Stimulated activated CD4-positive, alpha-beta T cell treated with anti-CD3 and anti-CD28 coated beads, TNF-alpha, amount 100 ng/mL, for 48 hours (primary cell): ENCODE results near the gene PGGHG.
"Not testable (repeated sequence)": the region's sequence is repeated elsewhere in the genome, so short reads cannot be mapped to it uniquely, and the experiment has no call there.

Experiments
- DNase-seq, 3 donors: peaks; one replicate each; pipeline ENCODE4 v3.0.0-alpha.2; 2020; ENCODE audit warnings: low read depth in 3 of 3

The PGGHG gene

DNA sequence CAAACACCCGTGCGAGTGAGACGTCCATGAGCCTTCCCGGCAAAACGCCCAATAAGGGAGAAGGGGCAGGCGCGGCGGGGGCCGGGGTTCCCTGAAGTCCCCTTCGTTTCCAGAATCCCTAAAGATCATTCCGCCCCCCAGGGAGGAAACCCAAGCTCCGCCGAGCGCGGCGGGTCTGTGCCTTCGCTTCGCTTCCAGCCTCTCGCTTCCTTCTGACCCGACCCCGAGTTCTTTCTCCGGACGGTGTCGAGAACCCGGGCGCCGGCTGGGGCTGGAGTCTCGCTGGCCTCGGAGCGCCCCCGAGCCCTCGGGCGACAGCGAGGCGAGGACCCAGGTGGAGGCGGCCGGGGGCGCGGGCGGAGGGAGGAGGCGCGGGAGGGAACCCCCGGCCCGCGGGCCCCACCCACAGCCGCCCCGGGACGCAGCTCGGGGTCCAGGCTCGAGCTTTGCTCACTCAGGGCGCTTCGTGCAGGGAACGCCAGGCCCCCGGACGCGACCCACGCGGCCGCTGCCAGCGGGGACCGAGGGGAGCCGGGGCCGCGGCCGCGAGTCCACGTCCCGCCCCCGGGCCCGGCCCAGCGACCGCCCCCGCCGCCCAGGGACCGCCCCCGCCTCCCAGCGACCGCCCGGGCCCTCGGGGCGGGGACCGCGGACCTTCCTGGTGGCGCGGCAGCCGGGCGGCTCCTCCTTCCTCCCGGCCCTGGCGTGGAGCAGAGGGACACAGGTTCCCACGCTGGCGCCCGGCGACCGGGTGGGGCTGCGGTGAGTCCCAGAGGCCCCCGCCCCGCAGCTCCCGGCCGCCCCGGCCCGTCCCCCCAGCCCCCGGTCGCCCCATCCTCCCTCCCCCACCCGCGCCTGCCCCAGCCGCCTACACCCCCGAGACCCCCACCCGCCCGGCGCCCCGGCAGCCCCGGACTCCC is at the start of gene PGGHG:
Gene PGGHG (plus strand): TSS at position 649 of the 920 bp plus-strand sequence. CDS start 691 bp downstream, outside the sequence.
- DNase-seq = no peak

DNA sequence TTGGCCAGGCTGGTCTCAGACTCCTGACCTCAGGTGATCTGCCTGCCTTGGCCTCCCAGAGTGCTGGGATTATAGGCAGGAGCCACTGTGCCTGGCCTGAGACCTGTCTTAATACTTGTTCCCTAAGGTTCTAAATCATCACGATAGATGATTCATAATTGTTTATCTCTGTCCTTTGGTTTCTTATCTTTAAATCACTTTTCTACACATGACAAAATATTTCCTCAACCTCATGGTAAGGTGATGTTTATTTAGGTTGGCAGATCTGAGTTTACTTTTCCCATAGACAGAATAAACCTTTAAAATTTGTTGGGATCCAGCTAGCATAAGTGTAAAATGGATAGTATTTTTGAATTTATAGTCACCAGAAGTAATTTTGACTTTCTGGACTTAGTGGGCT is 48.6 kb upstream of the PGGHG start:
- no peak for DNase-seq

DNA sequence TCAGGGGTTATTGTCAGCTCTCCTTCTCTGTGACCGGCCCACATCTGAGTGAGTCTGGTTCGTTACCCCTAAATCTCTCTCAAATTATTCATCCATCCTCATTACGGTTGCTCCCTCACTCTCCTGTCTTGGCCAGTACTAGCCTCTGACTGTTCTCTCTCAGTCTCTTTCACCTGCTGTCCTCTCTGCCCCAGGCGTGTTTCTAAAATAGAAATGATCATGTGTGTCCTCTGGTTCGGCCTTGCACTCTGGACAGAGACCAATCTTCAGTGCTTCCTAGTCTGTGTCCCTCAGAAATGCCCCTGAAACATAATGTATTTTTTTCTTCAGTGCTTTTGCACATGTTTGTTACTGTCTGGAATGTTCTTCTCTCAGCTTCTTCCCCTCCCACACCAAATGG is 47.3 kb upstream of the PGGHG start:
- DNase-seq = no peak

DNA sequence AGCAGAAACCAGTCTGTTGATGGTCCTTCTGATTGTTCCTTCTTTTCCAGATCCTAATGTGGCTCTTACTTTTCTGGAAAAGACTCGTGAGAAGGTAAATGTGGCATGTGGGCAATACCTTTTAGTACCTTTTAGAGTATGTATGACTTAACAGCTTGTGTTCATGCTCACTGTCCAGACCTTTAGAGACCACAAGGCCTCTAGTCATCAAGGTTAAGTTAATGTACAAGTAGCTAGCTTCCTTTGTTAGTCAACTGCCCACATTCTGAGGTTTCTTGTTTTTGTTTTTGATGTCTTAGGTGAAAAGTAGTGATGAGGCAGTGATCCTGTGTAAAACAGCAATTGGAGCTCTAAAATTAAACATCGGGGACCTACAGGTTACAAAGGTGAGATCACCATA is 44.5 kb upstream of the PGGHG start:
- DNase-seq = no peak

DNA sequence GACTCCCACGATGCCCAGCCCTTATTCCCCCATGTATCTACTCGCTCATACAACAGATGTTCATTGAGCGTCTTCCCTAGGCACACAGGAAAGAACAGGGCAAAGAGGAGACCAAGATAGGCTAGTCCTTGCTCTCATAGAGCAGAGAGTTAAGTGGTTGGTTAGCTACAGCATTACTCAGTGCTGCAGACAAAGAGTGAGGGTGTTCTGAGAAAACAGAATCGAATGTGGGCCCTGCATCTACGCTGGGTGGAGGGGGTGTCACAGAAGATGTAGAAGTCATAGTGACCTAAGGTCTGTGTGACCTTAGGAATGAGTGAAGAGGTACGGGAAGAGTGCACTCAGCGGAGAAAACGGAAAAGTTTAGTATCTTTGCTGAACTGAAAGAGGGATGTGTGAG is 39.9 kb upstream of the PGGHG start:
- no peak for DNase-seq

DNA sequence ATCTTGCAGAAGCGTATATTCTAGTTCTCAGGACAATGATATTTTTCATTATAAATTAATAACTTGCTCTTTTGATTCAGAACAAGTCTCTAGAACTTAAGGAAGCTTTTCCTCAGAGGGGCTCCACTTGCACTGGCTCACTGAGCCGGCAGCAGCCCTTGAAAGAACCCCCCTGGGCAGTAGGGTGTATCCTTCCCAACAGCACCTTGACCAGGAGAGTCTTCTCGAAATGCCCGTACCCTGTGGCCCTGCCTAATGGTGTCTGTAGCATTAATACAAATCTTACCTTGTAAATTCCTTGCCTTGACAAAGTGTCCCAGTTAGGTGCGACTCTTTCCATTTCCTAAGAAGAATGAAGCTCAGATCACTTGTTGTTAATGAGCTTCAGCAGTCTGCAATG is 38.7 kb upstream of the PGGHG start:
- DNase-seq = no peak

DNA sequence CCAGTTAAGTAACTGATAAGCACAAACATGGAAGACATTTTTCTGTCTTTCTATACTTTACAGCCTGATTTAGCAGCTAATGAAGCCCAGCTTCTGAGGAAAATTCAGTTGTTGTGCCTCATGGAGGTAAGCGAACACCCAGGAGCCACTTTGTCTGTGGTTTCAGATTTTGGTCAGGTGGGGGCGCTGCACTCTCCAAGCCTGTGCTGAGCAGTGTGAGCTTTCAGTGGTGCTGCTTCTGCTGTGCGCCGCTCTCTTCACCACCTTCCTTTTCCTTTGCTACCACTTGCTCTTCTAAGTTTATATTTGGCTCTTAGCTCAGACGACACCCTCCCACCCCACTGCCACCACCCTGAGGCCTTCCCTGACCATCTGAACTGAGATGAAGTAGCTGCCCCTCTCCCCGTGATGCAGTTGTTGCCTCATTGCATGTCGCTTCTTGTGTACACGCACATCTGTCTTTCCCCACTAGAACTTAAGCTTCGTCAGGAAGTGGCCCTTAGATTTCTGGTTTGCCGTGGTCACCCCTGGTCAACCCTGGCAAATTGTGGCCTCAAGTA is 38.1 kb upstream of the PGGHG start:
- peak in 2 of 3 donors; percentile 59 to 64 for DNase-seq

DNA sequence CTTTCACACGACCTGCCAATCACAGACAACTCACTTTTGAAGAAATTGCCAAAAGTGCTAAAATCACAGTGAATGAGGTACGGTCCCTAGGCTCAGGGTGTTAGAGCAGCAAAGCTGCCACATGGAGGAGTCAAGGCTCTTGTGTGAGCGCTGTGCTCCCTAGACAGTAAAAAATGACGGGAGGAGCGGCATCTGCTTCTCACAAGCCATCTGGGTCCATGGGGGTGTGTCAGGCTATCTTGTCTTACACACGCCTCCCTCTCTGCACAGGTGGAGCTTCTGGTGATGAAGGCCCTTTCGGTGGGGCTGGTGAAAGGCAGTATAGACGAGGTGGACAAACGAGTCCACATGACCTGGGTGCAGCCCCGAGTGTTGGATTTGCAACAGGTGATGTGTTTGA is 37.4 kb upstream of the PGGHG start:
- DNase-seq = no peak

DNA sequence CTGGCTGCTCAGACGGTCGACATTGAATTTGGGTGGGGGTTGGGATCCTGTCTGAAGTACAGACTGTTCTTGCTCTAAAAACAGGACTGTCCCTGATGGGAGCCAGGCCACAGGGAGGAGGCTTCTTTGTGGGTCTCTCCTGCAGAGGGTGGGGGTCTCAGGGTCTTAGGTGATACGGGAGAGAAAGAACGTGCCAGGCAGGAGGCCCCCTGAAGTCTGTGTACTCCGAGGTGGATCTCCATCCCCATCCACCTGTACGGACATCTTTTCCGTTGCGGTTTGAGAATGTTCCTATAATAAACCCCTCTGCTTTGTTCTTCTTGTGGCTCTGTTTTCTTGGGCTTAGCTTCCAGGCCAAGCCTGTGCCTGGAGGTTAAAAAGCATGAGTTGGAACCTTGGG is 36.3 kb upstream of the PGGHG start:
- DNase-seq = no peak

DNA sequence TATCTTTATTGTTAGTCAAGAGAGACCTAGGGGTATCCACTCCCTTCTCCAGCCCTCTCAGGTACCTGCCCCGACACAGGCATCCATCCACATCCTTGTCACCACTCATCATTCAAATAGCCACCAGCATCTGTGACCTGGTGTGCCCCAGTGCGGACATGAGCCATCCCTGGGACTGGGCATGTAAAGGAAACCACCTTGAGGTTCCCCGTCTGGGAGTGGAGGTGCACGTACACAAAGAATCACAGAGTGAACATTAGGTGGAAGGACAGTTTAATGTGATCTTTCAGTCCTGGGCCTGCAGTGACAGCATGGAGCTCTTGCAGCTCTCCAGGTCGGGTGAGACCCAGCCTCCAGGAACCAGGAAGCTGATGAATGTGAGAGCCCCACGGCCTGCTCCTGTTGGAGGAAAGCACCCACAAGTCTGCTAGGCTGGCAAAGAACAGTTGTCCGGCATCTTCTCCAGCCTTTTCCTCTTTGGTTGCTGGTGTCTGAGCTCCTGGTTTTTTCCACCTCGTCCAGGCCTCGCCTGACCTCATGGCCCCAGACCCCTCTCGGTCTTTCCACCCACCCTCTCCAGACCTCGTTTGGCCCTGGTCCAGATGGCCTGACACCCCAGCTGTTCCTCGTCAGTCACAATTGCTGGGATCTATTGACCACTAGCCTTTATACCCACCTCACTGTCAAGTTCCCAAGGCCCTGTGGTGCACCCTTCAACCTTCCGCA is 35.6 kb upstream of the PGGHG start:
- no peak for DNase-seq

DNA sequence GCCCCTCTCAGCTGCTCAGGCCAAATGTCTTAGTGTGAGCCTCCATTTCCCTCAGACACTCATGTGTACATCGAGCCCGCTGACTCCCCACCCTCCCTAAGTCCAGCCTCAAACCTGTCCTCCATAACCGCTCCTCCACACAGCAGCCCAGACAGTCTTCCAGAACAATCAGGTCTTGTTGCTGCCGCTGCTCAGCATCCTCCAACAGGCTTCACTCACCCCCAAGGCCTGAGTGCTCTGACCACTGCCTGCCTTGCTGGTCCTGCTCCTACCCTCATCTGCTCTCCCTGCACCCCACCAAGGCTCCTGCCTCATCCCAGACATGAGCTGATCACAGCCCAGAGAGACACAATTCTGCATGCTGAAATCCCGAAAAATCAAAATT is 35.0 kb upstream of the PGGHG start:
- DNase-seq = no peak

DNA sequence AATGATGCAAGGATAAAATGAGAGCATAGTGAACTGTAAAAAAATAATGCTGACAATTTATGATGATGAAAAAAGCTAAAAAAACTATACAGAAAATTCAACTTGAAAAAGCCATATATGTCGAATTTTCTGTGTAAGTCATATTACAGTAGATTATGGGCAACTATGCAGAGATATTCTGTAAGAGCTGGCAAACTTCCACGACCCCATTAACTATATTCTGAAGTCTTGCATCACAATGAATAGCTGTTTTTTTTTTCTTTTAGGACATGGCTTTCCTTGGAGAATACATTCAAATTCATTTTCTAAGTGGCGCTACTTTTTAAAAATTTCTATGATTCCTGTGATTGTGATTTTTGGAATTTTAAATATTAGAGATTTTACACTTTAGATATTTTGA is 33.8 kb upstream of the PGGHG start:
- DNase-seq = no peak

DNA sequence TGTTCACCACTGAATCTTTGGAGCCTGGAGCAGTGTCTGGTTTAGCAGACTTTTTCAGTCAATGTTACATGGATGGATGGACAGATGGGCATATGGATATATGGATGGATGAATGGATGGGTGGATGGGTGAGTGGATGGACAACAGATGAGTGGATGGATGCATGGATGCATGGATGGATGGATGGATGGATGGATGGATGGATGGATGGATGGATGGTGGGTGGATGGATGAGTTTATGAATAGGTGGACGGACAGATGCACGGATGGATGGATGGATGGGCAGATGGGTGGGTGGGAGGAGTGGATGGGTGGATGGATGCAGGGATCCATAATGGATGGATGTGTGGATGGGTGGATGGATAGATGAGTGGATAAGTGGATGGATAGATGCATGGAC is 33.1 kb upstream of the PGGHG start:
- DNase-seq = no peak

DNA sequence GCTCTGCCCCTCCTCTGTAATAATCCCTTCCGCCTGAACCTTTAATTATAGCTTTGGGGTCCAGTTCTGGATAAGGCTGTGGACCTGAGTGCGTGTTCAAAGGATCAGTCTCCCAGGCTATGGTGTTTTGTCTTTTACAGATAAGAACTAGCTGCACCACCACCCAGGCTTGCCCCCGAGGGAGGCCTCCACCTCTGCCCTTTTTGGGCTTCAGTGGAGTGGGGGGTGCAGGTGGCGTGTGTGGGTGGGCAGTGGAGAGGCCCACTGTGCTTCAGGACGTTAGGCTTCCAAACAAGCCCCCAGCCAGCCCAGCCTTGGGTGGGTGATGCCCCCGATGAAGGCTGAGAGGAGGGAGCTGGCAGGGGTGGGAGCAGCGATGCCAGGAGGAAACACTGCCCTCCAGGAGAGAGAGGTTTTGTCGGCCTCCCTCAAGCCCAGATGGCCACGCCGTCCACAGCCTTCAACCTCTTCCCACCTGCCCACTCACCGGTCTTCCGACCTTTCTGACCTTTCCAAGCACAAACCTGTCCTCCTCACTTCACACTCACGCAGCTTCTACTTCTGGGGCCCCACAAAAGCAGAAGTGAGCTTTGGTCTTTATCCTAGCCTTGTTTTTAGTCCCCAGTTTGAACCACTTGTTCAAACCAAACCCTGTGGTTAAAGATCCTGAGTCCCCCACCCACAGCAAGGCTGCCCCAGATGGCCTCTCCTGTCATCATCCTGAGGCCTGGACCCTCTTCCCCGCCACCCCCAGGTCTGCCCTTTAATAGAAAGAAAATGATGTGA is 31.8 kb upstream of the PGGHG start:
- no peak for DNase-seq

DNA sequence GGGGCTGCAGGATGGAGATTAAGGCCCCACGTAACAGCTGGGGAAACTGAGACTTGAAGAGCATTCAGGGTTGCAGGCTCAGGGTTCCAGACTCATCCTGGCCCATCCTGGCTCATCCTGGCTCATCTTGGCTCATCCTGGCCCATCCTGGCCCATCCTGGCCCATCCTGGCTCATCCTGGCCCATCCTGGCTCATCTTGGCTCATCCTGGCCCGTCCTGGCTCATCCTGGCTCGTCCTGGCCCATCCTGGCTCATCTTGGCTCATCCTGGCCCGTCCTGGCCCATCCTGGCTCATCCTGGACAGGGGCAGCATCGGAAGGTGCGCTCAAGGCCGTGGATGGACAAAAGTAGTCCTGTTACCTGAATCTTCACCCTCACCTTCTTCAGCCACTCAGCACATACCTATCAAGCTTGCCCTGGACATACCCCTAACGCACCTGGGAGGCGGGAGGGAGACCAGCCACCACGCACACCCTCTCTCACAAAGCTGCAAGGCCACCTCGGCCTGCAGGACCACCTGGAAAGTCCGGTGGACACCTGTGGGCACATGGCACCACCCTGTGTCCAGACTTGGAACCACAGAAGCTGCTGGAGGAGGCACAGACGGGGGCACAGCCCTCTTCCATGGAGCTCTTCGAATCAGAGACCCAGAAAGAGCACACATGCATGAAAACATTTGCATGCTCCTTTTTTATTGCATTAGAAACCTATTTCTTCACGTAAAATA is 31.0 kb upstream of the PGGHG start:
- DNase-seq = no peak

DNA sequence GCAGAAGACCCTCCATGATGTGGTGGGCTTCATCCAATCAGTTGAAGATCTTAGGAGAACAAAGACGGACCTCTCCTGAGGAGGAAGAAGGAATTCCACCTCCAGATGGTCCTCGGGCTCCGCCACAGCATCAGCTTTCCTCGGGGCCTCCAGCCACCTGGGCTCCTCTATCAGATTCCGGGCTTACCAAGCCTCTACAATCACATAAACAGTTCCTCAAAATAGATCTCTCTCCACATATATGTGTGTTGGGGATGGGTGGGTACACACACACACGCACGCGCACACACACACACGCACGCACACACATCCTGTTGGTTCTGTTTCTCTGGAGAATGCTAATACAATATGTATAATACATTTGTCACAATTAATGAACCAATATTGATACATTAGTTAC is 29.5 kb upstream of the PGGHG start:
- DNase-seq = no peak

DNA sequence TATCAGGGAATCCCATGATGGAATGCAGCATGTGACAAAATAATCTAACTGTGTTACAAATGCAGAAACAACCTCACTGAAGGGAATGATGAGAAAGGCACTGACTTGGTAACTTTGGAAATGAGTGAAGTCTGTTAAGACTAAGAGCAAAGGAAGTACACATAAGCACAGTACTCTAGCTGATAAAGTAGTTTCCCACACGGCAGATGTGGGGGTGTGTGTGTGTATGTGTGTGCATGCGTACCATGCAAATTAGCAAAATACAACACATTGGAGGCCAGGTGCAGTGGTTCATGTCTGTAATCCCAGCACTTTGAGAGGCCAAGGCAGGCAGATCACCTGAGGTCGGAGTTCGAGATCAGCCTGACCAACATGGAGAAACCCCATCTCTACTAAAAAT is 27.3 kb upstream of the PGGHG start:
- no peak for DNase-seq

DNA sequence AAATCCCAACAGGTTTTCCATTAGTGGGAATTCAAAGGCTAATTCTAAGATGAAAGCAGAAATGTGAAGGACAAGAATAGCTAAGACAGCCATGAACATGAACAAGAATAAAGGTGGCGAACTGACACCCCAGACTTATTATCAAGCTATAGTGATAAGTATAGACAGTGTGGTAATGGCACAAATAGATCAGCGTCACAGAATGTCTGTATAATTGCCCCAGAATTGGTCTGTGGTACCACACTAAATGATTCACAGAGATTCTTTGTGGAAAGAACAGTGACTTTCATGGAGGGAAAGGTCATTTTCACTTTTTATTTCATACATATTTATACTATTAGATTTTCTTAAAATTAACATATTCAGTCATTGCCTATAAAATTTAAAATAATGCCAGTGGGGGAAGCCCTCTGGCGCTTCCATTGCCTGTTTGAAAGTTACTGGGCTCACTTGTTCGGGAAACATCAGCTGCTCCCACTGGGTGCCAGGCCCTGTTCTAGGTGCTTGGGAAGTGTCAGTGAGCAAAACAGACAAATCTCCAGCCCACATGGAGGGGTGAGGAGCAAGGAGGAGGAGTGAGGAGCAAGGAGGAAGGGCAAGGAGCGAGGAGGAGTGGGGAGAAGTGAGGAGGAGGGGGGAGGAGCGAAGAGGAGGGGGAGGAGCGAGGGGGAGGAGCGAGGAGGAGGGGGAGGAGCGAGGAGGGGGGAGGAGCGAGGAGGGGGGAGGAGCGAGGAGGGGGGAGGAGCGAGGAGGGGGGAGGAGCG is 22.1 kb upstream of the PGGHG start:
- no peak for DNase-seq

DNA sequence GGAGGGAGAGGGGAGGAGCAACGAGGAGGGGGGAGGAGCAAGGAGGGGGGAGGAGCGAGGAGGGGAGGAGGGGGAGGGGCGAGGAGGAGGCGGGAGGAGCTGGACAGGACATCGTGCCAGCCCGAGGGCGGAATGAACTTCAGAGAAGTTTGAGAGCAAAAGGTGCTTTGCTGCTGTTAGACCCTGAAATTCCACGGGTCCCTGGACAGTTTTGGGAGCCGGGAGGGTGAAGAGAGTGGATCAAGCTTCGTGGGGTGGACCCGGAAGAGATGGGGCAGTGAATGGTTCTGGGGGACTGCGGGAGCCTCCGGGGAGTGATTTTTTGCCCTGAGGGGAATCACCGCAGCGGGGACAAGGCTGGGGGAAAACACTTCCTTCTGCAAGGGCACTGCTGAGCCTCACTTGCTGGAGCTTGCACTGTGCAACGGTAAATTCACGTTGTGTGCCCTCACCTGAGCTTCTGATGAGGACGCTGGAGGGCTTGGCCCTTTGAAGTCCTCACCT is 21.4 kb upstream of the PGGHG start:
- no peak for DNase-seq

DNA sequence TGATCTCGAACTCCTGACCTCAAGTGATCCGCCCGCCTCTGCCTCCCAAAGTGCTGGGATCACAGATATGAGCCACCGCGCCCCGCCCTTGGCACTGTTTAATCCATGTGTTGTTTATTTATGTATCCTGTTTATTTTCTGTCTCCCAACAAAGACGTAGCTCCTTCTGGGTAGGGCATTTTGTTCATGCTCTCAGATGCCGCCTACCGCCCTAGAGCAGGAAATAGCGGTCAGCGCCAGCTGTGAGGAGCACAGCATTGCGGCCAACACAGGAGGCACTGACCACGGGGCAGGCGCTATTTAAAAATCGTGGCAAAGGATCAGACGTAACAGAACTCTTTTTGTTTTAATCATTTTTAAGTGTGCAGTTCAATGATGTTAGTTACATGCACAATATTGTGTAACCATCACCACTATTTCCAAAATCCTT is 20.2 kb upstream of the PGGHG start:
- DNase-seq = not testable (repeated sequence)
